Endothelial cell (in vitro differentiated cells): ENCODE measurements around the gene PYGM. TPM values are rescaled to one million over a fixed set of nuclear protein-coding genes. Genes with fewer than 3 reads are reported as not detected.
A peak's percentile ranks its signal among the peaks of the same experiment; 100 is the strongest.

Experiments used
- DNase-seq: peaks from one replicate; pipeline ENCODE4 v3.0.0; 2021; ENCODE audit warnings: low spot score
- H3K27ac Mint-ChIP-seq: one replicate; pipeline ENCODE4 v1.8.0; 2021; ENCODE audit warnings: mixed read lengths, inconsistent platforms; ENCODE audit not compliant: unreplicated experiment
- H3K27me3 Mint-ChIP-seq: one replicate; pipeline ENCODE4 v1.8.0; 2021; ENCODE audit warnings: mild to moderate bottlenecking, moderate library complexity, mixed read lengths, inconsistent platforms; ENCODE audit not compliant: unreplicated experiment
- H3K36me3 Mint-ChIP-seq: one replicate; pipeline ENCODE4 v1.8.0; 2021; ENCODE audit warnings: mild to moderate bottlenecking, low read depth, mixed read lengths, inconsistent platforms; ENCODE audit not compliant: unreplicated experiment
- H3K4me1 Mint-ChIP-seq: one replicate; pipeline ENCODE4 v1.8.0; 2021; ENCODE audit warnings: mild to moderate bottlenecking, mixed read lengths, inconsistent platforms; ENCODE audit not compliant: unreplicated experiment
- H3K4me3 Mint-ChIP-seq: one replicate; pipeline ENCODE4 v1.8.0; 2021; ENCODE audit warnings: mild to moderate bottlenecking, mixed read lengths, inconsistent platforms; ENCODE audit not compliant: unreplicated experiment
- H3K9me3 Mint-ChIP-seq: one replicate; pipeline ENCODE4 v1.8.0; 2021; ENCODE audit warnings: mixed read lengths, inconsistent platforms; ENCODE audit not compliant: unreplicated experiment
- total RNA-seq: library from RNA; stranded (reverse); fragmentation: NEBNext Ultra II Directional; extraction: Animal tissue kit (Norgen Biotek cat#: 25700); gene quantifications from one replicate; pipeline ENCODE4 v1.2.1, GENCODE V29; 2021; ENCODE audit not compliant: unreplicated experiment
- TF ChIP-seq, protein P1 (sequence below): fragments of 200-600 bp; sonication (generic); IDR thresholded peaks from one replicate; pipeline ENCODE4 v1.5.0; 2021; ENCODE audit warnings: antibody characterized with exemption; ENCODE audit not compliant: unreplicated experiment

PYGM gene
- total RNA-seq, 1 donor from 2014 or later: 0.26 TPM

DNA sequence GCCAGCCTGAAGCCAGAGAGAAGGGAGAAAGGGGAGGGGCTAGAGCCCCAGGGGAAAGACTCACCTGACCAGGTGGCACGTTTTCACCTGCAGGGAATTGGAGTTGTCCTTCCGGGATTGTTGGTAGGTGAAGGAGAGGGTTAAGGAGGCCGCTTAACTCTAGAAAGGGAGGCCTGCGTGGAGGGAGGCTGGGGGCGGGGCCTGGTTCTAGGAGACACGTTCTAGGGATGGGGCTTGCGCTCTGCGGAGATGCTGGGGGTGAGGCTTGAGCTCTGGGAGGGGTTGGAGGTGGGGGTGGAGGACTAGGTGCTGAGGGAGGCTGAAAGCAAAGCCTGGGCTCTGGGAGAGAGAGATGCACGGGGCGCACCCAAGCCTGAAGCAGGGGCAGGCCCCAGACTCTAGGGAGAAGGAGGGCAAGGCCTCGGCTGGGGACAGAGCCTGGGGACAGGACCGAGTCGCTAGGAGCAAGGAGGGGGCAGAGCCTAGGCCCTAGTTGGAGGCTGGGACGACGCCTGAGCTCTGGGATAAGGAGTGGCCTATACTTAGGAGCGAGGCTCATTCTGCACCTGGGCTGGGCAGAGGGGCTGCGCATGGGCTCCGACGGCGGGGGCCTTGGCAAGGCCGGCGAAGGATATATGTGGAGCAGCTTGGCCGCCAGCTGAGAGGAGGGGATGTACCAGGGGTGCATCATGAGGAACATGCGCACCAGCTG is 18.2 kb downstream of the PYGM start:
- Mint-ChIP-seq H3K9me3 (no peaks in the 10 kb centered on the region), H3K36me3 (peaks cover 17% of the 10 kb centered on the region), H3K4me1 (peaks cover 21% of the 10 kb centered on the region), H3K4me3 (peak overlapping the region; percentile 86), H3K27ac (peak overlapping the region; percentile 88), H3K27me3 (peaks cover 14% of the 10 kb centered on the region)
- no peak for DNase-seq
- TF ChIP-seq, protein P1, sequence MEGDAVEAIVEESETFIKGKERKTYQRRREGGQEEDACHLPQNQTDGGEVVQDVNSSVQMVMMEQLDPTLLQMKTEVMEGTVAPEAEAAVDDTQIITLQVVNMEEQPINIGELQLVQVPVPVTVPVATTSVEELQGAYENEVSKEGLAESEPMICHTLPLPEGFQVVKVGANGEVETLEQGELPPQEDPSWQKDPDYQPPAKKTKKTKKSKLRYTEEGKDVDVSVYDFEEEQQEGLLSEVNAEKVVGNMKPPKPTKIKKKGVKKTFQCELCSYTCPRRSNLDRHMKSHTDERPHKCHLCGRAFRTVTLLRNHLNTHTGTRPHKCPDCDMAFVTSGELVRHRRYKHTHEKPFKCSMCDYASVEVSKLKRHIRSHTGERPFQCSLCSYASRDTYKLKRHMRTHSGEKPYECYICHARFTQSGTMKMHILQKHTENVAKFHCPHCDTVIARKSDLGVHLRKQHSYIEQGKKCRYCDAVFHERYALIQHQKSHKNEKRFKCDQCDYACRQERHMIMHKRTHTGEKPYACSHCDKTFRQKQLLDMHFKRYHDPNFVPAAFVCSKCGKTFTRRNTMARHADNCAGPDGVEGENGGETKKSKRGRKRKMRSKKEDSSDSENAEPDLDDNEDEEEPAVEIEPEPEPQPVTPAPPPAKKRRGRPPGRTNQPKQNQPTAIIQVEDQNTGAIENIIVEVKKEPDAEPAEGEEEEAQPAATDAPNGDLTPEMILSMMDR: no peak

DNA sequence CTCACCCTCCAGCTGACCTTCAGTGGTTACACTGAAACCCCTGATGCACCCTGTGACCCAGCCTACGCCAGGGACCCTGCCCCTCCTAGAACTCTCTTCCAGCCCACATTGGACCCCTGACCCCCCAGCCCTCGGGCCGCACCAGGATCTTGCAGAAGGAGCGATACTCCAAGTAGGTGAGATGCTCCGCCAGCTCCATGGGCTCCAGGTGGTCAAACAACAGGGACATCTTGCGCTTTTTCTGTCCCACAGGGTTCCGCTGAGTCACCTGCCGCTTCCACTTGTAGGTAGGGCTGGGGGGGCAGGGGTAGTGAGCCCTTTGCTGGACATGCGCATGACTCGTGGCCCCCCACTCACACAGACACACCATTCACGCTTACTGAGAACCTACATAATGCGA is 19.9 kb downstream of the PYGM start:
- no peak for DNase-seq
- Mint-ChIP-seq H3K4me3 (peak overlapping the region; percentile 80), H3K9me3 (no peaks in the 10 kb centered on the region), H3K27me3 (peaks cover 10% of the 10 kb centered on the region), H3K4me1 (peaks cover 28% of the 10 kb centered on the region), H3K36me3 (peaks cover 29% of the 10 kb centered on the region), H3K27ac (no peak overlapping the region)
- TF ChIP-seq, protein P1: no peak

DNA sequence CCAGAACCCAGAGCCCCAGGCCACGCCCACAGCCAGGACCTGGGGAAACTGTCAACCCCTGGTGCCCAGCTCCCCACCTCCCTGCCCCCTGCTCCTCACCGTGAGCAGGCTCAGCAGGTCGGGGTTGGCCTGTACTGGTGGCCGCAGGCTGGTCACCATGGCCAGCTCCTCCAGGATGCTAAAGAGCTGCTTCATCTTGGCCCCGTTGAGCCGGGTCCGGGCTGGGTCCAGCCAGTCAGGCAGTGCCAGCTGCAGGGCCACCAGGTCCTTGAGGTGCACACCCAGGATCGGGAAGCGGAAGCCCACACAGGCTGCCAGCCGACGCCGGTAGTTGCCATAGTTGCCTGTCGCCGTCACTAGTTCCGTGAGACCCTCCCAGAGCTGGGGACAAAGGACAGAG is 23.1 kb downstream of the PYGM start:
- Mint-ChIP-seq H3K36me3 (peaks cover 36% of the 10 kb centered on the region), H3K9me3 (no peaks in the 10 kb centered on the region), H3K4me3 (peak overlapping the region; percentile 53), H3K27me3 (peaks cover 4% of the 10 kb centered on the region), H3K27ac (no peak overlapping the region), H3K4me1 (peaks cover 21% of the 10 kb centered on the region)
- DNase-seq: no peak
- TF ChIP-seq, protein P1: no peak

DNA sequence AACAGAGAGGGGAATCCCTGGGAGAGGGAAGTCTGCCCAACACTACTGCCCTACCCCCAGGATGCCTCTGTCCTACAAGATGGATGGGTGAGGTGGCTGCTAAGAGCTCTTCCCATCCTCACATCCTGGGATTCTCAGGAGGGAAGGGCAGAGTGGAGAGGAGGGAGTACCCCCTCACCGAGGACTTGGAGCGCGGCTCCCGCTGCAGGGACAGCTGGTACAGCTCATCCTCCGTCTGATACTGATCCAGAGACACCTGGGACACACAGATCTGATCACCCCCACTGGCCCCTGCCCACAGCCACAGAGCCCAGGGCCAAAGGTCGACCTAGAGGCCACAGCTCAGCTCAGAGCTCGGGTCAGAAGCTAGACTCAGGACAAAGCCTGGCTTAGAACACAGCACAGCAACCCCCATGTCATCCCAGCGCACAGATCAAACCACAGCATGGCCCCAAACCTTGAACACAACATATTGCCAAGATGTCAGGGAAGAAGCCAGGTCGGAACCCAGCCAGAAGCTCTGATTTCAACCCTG is 24.0 kb downstream of the PYGM start:
- no peaks in the 10 kb centered on the region for H3K27me3 Mint-ChIP-seq
- peaks cover 38% of the 10 kb centered on the region for H3K36me3 Mint-ChIP-seq
- TF ChIP-seq, protein P1: no peak
- H3K9me3 Mint-ChIP-seq: no peaks in the 10 kb centered on the region
- H3K4me3 Mint-ChIP-seq: no peak overlapping the region
- H3K27ac Mint-ChIP-seq: no peak overlapping the region
- peaks cover 16% of the 10 kb centered on the region for H3K4me1 Mint-ChIP-seq
- DNase-seq: no peak
